H7 (cell line): ENCODE results near the gene PTPRB. TPM values are rescaled to one million over a fixed set of nuclear protein-coding genes. Genes with fewer than 3 reads are reported as not detected.
"Not testable (repeated sequence)": the region's sequence is repeated elsewhere in the genome, so short reads cannot be mapped to it uniquely, and the experiment has no call there.

Source experiments
- DNase-seq: peaks from one replicate; pipeline ENCODE4 v3.0.0; 2012
- H3K27me3 ChIP-seq: 2 replicates; pipeline ENCODE4 v1.6.0; 2011; ENCODE audit warnings: mild to moderate bottlenecking, low read length; ENCODE audit not compliant: control insufficient read depth, insufficient read depth
- H3K36me3 ChIP-seq: replicated peaks from 2 replicates; pipeline ENCODE4 v1.5.1; 2011; ENCODE audit warnings: low read length; ENCODE audit not compliant: control insufficient read depth, insufficient read depth
- H3K4me3 ChIP-seq: 2 replicates; pipeline ENCODE4 v1.5.1; 2011; ENCODE audit warnings: low read depth, mild to moderate bottlenecking, control low read depth, low read length, moderate library complexity; ENCODE audit not compliant: insufficient read depth
- total RNA-seq: library from RNA; depleted of rRNA; stranded (reverse); fragments of >200 nt; shearing (Covaris generic); gene quantifications from 2 replicates; pipeline ENCODE4 v1.2.3, GENCODE V29; 2014

PTPRB gene
- total RNA-seq, 1 experiment from 2014 or later, result 0.62 TPM

DNA sequence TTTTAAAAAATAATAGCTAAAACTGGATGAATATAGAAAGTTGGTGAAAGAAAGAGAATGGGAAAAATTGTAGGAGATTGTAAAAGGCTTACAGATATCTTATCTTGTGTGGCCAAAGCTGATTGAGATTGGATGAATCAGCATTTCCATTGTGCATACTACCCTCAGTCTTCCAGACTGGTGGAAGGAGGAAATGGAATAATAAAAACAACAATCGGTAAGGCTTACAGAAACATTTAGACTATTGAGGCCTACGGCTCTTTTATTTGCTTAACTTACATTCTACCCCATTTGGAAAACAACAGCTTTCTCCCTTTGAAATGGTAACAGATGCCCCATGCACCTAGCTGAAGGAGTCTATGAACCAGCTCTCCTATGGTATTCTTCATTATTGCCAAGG is 129.8 kb downstream of the PTPRB start:
- no peak overlapping the region for H3K4me3 ChIP-seq

DNA sequence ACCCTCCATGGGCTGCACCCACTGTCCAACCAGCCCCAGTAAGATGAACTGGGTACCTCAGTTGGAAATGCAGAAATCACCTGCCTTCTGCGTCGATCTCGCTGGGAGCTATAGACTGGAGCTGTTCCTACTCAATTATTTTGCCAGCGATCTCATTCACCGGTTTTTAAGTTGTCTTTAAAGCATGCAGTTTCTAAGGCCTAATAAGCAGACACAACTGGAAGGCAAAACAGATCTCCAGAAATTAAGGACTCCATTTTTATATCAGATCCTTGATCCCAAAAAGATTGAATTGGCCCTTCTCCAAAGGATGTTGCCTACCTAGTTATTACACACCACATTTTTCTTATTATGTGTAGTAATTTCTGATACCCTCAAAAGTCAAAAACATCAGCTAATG is 139.7 kb downstream of the PTPRB start:
- H3K27me3 ChIP-seq, result no peaks in the 10 kb centered on the region
- no peak for DNase-seq
- H3K36me3 ChIP-seq, result no peaks in the 10 kb centered on the region
- no peak overlapping the region for H3K4me3 ChIP-seq

More for the DNA sequence above, 129.8 kb downstream of the PTPRB start:
- peak; percentile 46 for DNase-seq
- Histone ChIP-seq H3K27me3 (no peaks in the 10 kb centered on the region; the same call in 1 of the 2 replicates), H3K36me3 (no peaks in the 10 kb centered on the region)

DNA sequence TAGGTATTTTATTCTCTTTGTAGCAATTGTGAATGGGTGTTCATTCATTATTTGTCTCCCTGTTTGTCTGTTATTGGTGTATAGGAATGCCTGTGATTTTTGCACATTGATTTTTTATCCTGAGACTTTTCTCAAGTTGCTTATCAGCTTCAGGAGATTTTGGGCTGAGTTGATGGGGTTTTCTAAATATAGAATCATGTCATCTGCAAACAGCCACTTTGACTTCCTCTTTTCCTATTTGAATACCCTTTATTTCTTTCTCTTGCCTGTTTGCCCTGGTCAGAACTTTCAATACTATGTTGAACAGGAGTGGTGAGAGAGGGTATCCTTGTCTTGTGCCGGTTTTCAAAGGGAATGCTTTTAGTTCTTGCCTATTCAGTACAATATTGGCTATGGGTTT is 144.3 kb downstream of the PTPRB start:
- H3K36me3 ChIP-seq, DNase-seq, H3K27me3 ChIP-seq, H3K4me3 ChIP-seq: not testable (repeated sequence)

DNA sequence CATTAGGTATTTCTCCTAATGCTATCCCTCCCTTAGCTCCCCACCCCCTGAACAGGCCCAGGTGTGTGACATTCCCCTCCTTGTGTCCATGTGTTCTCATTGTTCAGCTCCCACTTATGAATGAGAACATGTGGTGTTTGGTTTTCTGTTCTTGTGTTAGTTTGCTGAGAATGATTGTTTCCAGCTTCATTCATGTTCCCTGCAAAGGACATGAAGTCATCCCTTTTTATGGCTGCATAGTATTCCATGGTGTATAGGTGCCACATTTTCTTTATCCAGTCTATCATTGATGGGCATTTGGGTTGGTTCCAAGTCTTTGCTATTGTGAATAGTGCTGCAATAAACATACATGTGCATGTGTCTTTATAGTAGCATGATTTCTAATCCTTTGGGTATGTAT is 146.3 kb downstream of the PTPRB start:
- not testable (repeated sequence) for H3K27me3 ChIP-seq, DNase-seq, H3K4me3 ChIP-seq, H3K36me3 ChIP-seq

DNA sequence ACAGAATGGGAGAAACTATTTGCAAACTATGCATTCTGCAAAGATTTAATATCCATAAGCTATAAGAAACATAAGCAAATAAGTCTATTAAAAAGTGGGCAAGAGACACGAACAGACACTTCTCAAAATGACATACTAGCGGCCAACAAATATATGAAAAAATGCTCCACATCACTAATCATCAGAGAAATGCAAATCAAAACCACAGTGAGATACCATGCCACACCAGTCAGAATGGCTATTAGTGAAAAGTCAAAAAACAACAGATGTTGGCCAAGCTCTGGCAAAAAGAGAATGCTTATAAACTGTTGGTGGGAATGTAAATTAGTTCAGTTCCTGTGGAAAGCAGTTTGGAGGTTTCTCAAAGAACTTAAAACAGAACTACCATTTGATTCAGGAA is 149.8 kb downstream of the PTPRB start:
- Histone ChIP-seq H3K27me3 (no peaks in the 10 kb centered on the region), H3K36me3 (no peaks in the 10 kb centered on the region), H3K4me3 (no peak overlapping the region)
- no peak for DNase-seq

DNA sequence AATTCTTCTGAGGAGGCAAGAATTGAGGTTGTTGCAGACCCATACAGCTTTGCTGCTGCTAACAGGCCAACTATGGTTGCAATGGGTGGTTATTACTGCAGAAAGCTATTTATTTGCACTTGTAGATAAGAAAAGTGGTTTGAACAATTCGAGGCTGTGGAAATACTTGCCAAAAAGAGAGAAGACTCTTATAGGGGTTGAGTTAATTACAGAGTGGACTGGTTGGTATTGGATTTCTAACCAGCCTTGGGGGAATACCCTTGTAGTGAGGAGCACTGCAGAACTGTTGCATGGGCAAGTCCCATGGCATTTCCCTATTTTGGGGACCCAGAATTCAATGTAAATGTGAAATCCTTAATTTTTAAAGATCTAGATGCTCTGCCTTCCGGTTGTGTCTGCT is 150.6 kb downstream of the PTPRB start:
- no peak for DNase-seq
- no peaks in the 10 kb centered on the region for H3K27me3 ChIP-seq
- H3K36me3 ChIP-seq, result no peaks in the 10 kb centered on the region
- H3K4me3 ChIP-seq, result no peak overlapping the region

DNA sequence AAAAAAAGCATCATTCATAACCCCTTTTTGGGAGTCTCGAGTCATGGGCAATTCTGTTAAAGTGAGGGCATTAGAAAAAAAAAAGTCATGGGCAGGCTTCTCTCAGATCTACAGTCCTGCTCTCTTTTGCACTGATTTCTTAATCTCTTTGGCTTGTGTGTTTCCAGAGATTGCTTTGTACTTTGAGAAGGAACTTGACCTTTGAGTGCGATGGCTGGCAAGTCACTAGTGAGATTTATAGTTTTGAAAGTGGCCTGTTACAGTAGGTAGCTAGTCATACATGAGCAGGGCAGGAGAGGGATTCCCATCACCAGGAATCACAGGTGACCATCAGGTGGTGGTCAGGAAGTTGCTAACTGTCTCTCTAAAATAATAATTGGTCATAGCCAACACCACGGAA is 151.5 kb downstream of the PTPRB start:
- H3K27me3 ChIP-seq, result no peaks in the 10 kb centered on the region
- no peaks in the 10 kb centered on the region for H3K36me3 ChIP-seq
- DNase-seq, result no peak
- H3K4me3 ChIP-seq, result no peak overlapping the region

DNA sequence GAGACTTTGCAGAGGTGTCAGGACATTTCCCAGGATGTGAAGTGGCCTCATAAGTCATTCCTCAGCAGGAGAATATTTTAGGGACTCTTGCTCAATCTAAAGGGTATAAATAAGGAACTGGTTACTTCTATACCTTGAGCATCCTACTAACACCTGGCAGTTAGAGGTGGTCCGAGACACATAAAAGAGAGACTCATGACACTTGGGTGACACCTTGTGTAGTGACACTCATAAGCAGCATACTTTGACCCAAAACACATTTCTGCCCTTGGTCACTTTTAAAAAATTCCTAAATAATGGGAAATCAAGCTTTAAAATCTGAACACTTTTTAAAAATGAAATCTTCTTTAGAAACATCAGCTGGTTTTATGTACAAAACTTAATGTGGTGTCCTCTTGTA is 152.8 kb downstream of the PTPRB start:
- no peaks in the 10 kb centered on the region for H3K27me3 ChIP-seq
- no peak for DNase-seq

DNA sequence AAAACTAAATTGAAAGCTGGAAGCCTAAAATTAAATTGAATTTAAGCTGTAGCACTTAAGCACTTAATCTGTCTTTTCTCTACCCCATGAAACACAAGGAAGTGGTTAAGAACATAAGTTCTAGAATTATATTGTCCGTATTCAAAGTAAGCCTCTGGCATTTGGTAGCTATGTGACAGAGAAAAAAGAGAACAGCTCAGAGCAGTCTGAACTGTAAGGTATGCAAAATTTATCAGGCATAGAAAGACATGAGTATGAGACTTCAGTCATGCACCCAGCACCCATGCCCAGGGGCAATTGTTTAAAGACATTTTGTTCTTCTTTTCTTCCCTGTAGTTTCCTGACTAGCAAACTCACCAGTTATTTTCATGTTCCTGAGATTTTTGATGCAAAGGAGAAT is 154.5 kb downstream of the PTPRB start:
- H3K27me3 ChIP-seq, result no peaks in the 10 kb centered on the region
- H3K4me3 ChIP-seq, result no peak overlapping the region
- no peaks in the 10 kb centered on the region for H3K36me3 ChIP-seq
- no peak for DNase-seq

More for the DNA sequence above, 152.8 kb downstream of the PTPRB start:
- H3K36me3 ChIP-seq, result no peaks in the 10 kb centered on the region
- H3K4me3 ChIP-seq, result no peak overlapping the region

DNA sequence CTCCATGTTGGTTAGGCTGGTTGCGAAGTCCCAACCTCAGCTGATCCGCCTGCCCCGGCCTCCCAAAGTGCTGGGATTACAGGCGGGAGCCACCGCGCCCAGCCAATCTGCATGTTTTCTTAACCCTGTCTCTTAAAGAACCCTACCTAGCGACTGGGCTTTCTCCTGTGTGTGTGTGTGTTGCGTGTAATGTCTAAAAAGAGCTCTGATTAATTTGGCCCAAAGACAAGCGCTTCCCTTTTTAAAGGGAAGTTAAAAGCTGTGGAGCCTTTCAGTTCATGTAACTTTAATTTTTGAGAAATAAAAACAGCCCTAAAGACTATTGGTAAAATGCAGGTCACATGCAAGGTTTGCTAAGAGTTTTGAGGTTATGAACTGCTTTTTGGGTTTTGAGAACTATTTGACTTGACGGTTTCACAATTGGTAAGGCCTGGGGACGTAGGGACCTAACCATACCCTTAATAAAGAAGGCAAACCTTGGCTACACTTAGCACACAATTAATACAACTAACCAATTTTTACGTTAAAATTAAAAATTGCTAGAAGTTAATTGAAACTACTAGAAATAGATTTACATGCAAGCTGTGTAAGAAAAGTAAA is 167.9 kb downstream of the PTPRB start:
- DNase-seq, result no peak
- H3K27me3 ChIP-seq, result no peaks in the 10 kb centered on the region
- no peak overlapping the region for H3K4me3 ChIP-seq
- H3K36me3 ChIP-seq, result no peaks in the 10 kb centered on the region

DNA sequence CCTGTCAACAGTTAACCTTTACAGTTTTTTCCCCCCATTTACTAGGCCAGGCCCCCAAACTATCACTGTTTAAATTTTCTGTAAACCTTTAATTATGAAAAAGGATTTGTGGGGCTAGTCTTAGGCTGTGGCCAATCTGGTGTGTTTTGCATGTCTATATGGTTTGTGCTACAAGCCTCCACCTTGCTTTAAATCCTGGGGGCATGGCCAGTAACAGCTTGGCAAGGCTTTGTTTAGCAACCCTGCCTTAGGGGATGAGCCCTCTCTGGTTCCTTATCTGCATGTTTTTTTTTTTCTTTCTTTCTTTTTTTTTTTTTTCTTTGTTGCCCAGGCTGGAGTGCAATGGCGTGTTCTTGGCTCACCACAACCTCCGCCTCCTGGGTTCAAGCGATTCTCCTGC is 168.5 kb downstream of the PTPRB start:
- Histone ChIP-seq H3K4me3 (no peak overlapping the region), H3K27me3 (no peaks in the 10 kb centered on the region), H3K36me3 (no peaks in the 10 kb centered on the region)
- DNase-seq, result no peak

DNA sequence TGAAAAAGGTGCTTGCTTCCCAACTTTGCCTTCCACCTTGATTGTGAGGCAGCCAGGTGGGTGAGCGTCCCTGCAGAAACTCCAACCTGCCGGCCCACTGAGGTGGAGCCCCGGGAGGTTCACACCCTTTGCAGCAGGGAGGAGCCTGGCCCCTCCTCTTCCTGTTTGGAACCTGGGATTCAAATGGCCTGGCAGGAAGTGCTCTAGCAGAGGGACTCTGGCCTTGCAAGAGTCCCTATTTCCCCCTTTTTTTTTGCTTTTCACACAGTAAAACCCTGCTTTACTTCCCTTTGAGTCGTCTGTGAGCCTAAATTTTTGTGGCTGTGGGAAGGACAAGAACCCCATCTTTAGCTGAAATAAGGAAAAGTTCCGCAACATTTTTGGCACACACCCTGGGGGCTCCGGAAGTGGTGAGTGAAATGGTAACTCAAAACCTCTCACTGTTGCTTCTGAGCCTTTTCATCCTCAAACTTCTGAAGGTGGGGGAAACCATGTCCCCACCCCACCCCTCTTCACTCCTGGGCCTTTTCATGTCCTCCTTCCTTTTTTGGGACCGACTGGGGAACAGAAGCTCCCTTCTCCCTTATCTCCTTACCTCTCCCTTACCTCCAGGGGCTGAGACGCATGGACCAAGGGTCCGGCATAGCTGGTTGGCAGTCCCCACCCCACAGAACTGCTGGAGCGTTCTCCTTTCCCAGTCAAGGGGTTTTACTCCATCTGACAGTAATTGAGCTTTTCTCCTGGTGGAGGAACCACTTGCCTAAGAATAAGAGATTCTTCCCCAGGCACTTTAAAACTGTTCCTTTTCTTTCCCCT is 169.1 kb downstream of the PTPRB start:
- H3K36me3 ChIP-seq, result no peaks in the 10 kb centered on the region
- DNase-seq, result no peak
- H3K4me3 ChIP-seq, result no peak overlapping the region
- no peaks in the 10 kb centered on the region for H3K27me3 ChIP-seq

DNA sequence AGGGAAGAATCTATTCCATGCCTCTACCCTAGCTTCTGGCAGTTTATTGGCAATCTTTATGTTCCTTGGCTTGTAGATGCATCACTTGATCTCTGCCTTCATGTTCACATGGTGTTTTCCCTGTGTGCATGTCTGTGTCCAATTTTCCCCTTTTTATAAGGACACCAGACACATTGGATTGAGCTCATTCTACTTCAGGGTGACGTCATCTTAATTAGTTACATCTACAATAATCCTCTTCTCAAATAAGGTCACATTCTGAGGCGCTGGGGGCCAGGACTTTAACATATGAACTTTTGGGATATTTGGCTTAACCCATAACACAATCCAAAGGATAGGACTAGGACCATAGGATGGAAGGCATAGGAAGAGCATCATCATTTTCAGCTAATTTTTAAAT is 169.8 kb downstream of the PTPRB start:
- H3K4me3 ChIP-seq, result no peak overlapping the region
- no peak for DNase-seq

DNA sequence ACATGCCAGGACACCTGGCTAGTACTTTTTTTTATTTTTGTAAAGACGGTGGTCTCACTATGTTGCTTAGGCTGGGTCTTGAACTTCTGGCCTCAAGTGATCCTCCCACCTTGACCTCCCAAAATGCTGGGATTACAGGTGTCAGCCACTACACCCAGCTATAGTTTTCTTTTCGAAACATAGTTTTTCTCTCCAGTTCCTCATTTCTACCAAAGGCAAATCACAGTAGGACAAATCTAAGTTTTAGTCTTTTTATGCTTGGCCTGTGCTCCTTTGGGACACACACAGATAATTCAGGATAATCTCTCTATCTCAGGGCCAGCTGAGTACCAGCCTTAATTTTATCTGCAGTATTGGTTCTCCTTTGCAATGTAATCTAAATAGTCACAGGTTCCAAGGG is 170.5 kb downstream of the PTPRB start:
- no peaks in the 10 kb centered on the region for H3K36me3 ChIP-seq
- DNase-seq, result no peak
- no peak overlapping the region for H3K4me3 ChIP-seq
- H3K27me3 ChIP-seq, result no peaks in the 10 kb centered on the region

More for the DNA sequence above, 169.8 kb downstream of the PTPRB start:
- Histone ChIP-seq H3K36me3 (no peaks in the 10 kb centered on the region), H3K27me3 (no peaks in the 10 kb centered on the region)
